Mammary epithelial cell (primary cell): ENCODE data around the gene UBXN1.

Experiments
- CTCF ChIP-seq, 2 donors: IDR thresholded peaks in 1 of 2; conservative IDR thresholded peaks in 1 of 2; 2 replicates each; pipeline ENCODE4 v1.5.1; 2011 to 2012; ENCODE audit warnings: inconsistent platforms in 2 of 2, low read length in 2 of 2, mild to moderate bottlenecking in 2 of 2, control low read depth in 1 of 2, low read depth in 1 of 2; ENCODE audit not compliant: insufficient read depth in 1 of 2; ENCODE audit errors: extremely low read depth in 1 of 2
- EZH2 ChIP-seq: IDR thresholded peaks from 2 replicates; pipeline ENCODE4 v1.6.1; 2012; ENCODE audit warnings: low read length, inconsistent platforms, borderline replicate concordance

GRCh38 chr11:62652161-62653006, 26.5 kb downstream of the UBXN1 start:
- TF ChIP-seq CTCF (conservative IDR thresholded peaks at IDR 0.05 in 1 of 2, IDR thresholded peaks at IDR 0.05 in 1 of 2; ENCODE audit: extremely low read depth in 1 of 2, insufficient read depth in 1 of 2, low read depth in 1 of 2, low read length in 2 of 2) (no peak), EZH2 (no peak)
